ENCODE data around the gene HIKESHI. TPM values are rescaled to one million over a fixed set of nuclear protein-coding genes. Genes with fewer than 3 reads are reported as not detected.
A peak's percentile ranks its signal among the peaks of the same experiment; 100 is the strongest.
"Not testable (repeated sequence)": the region's sequence is repeated elsewhere in the genome, so short reads cannot be mapped to it uniquely, and the experiment has no call there.

HIKESHI gene
- total and polyA plus RNA-seq, 2 experiments from 2014 or later = 71.2 to 162 TPM

DNA sequence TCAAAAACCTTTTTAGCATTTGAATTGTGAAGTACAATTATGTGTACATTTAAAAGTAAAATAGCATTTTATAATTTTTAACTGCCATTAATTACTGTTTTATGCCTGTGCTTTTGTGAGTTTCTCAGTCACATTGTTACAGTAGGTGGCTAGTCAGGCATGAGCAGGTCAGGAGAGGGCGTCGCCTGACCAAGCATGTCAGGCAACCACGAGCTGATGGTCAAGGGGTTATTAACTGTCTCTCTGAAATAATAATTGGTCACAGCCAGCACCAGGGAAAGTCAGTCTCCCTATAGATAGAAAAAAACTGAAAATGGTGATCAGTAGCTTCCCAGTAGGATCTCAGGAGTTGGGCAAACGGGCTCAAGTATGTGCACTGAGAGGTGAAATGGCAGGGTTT, 53.2 kb downstream of the HIKESHI start (continued):
- TF ChIP-seq, protein P1, sequence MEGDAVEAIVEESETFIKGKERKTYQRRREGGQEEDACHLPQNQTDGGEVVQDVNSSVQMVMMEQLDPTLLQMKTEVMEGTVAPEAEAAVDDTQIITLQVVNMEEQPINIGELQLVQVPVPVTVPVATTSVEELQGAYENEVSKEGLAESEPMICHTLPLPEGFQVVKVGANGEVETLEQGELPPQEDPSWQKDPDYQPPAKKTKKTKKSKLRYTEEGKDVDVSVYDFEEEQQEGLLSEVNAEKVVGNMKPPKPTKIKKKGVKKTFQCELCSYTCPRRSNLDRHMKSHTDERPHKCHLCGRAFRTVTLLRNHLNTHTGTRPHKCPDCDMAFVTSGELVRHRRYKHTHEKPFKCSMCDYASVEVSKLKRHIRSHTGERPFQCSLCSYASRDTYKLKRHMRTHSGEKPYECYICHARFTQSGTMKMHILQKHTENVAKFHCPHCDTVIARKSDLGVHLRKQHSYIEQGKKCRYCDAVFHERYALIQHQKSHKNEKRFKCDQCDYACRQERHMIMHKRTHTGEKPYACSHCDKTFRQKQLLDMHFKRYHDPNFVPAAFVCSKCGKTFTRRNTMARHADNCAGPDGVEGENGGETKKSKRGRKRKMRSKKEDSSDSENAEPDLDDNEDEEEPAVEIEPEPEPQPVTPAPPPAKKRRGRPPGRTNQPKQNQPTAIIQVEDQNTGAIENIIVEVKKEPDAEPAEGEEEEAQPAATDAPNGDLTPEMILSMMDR (conservative IDR thresholded peaks at IDR 0.05; ENCODE audit: low read depth in 2 of 2) = peak in 1 of 2 experiments; percentile 61; a peak in 2 of 4 replicates
- no peak for TF ChIP-seq EZH2 (IDR thresholded peaks at IDR 0.05; ENCODE audit: low read depth, unreplicated experiment)

DNA sequence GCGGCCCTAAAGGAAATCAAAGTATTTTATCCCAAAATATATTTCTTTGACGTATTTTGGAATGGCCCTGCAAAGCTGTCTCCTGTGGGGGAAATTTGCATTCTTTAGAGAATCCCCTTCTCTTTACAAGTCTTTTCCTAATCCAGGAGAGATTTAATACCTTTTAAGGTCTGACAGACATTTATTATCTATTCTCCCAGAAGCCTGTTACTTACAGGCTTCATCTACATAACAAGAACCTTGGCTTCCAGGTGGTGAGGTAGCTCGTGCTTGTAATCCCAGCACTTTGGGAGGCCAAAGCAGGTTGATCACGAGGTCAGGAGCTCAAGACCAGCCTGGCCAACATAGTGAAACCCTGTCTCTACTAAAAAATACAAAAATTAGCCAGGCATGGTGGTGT, 55.4 kb downstream of the HIKESHI start:
- not testable (repeated sequence) for H3K4me3 Mint-ChIP-seq; H3K9me3 Mint-ChIP-seq; H3K79me2 ChIP-seq (replicated peaks; ENCODE audit: insufficient read depth)

More for the DNA sequence above, 55.4 kb downstream of the HIKESHI start:
- peak overlapping the region; percentile 80; the same call in 1 of the 2 replicates for H3K27ac Mint-ChIP-seq
- not testable (repeated sequence) for H3K36me3 ChIP-seq (ENCODE audit: insufficient read depth); H3K36me3 Mint-ChIP-seq (ENCODE audit: low read depth); H3K4me3 ChIP-seq; H3K27me3 ChIP-seq (ENCODE audit: insufficient read depth); H4K20me1 ChIP-seq (replicated peaks; ENCODE audit: insufficient read depth); H2AFZ ChIP-seq; H3K27me3 Mint-ChIP-seq (ENCODE audit: insufficient read depth, low read depth, poor library complexity); H3K4me1 ChIP-seq (ENCODE audit: insufficient read depth); H3F3A ChIP-seq (replicated peaks; ENCODE audit: low read depth)
- Histone ChIP-seq H3K4me2 (peak overlapping the region; percentile 41; the same call in 1 of the 2 replicates), H3K9me2 (ENCODE audit: insufficient read depth) (peaks cover 10% of the 10 kb centered on the region), H3K27ac (ENCODE audit: low read depth) (peak overlapping the region; percentile 90)
- TF ChIP-seq, protein P2, sequence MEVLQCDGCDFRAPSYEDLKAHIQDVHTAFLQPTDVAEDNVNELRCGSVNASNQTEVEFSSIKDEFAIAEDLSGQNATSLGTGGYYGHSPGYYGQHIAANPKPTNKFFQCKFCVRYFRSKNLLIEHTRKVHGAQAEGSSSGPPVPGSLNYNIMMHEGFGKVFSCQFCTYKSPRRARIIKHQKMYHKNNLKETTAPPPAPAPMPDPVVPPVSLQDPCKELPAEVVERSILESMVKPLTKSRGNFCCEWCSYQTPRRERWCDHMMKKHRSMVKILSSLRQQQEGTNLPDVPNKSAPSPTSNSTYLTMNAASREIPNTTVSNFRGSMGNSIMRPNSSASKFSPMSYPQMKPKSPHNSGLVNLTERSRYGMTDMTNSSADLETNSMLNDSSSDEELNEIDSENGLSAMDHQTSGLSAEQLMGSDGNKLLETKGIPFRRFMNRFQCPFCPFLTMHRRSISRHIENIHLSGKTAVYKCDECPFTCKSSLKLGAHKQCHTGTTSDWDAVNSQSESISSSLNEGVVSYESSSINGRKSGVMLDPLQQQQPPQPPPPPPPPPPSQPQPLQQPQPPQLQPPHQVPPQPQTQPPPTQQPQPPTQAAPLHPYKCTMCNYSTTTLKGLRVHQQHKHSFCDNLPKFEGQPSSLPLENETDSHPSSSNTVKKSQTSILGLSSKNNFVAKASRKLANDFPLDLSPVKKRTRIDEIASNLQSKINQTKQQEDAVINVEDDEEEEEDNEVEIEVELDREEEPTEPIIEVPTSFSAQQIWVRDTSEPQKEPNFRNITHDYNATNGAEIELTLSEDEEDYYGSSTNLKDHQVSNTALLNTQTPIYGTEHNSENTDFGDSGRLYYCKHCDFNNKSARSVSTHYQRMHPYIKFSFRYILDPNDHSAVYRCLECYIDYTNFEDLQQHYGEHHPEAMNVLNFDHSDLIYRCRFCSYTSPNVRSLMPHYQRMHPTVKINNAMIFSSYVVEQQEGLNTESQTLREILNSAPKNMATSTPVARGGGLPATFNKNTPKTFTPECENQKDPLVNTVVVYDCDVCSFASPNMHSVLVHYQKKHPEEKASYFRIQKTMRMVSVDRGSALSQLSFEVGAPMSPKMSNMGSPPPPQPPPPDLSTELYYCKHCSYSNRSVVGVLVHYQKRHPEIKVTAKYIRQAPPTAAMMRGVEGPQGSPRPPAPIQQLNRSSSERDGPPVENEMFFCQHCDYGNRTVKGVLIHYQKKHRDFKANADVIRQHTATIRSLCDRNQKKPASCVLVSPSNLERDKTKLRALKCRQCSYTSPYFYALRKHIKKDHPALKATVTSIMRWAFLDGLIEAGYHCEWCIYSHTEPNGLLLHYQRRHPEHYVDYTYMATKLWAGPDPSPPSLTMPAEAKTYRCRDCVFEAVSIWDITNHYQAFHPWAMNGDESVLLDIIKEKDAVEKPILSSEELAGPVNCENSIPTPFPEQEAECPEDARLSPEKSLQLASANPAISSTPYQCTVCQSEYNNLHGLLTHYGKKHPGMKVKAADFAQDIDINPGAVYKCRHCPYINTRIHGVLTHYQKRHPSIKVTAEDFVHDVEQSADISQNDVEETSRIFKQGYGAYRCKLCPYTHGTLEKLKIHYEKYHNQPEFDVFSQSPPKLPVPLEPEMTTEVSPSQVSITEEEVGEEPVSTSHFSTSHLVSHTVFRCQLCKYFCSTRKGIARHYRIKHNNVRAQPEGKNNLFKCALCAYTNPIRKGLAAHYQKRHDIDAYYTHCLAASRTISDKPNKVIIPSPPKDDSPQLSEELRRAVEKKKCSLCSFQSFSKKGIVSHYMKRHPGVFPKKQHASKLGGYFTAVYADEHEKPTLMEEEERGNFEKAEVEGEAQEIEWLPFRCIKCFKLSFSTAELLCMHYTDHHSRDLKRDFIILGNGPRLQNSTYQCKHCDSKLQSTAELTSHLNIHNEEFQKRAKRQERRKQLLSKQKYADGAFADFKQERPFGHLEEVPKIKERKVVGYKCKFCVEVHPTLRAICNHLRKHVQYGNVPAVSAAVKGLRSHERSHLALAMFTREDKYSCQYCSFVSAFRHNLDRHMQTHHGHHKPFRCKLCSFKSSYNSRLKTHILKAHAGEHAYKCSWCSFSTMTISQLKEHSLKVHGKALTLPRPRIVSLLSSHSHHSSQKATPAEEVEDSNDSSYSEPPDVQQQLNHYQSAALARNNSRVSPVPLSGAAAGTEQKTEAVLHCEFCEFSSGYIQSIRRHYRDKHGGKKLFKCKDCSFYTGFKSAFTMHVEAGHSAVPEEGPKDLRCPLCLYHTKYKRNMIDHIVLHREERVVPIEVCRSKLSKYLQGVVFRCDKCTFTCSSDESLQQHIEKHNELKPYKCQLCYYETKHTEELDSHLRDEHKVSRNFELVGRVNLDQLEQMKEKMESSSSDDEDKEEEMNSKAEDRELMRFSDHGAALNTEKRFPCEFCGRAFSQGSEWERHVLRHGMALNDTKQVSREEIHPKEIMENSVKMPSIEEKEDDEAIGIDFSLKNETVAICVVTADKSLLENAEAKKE (CRISPR knock-in tag; IDR thresholded peaks at IDR 0.05) = 0 out of 2 replicates have a peak, but pooled peaks have one; percentile 26
- ATAC-seq (peak; percentile 83), DNase-seq (ENCODE audit: low spot score) (peak; percentile 66)
- H3K4me1 Mint-ChIP-seq = peaks cover 35% of the 10 kb centered on the region
